Keratinocyte (primary cell): ENCODE measurements around the gene SVOPL. TPM values are rescaled to one million over a fixed set of nuclear protein-coding genes. Genes with fewer than 3 reads are reported as not detected.

Source experiments
- DNase-seq: peaks from one replicate; pipeline ENCODE4 v3.0.0-alpha.2; 2011; ENCODE audit warnings: low read depth, missing footprints, low spot score
- FAIRE-seq: peaks from 2 replicates; lab custom pipeline; 2011; peaks lifted over from hg19 to GRCh38; lab: Jason Lieb, UNC
- H2AFZ ChIP-seq: 2 replicates; pipeline ENCODE4 v1.6.0; 2012; ENCODE audit warnings: low read length, control low read depth, inconsistent platforms; ENCODE audit not compliant: control insufficient read depth
- H3K27ac ChIP-seq: 2 replicates; pipeline ENCODE4 v1.5.1; 2011; ENCODE audit warnings: low read length; ENCODE audit not compliant: control insufficient read depth, insufficient read depth
- H3K27me3 ChIP-seq: 3 replicates; pipeline ENCODE4 v1.6.0; 2011; ENCODE audit warnings: low read length; ENCODE audit not compliant: control insufficient read depth, insufficient read depth; ENCODE audit errors: extremely low read depth
- H3K36me3 ChIP-seq, 2 experiments: 2 replicates in 1 of 2; 3 replicates in 1 of 2; pipeline ENCODE4 v1.5.1; 2011; ENCODE audit warnings: low read length in 2 of 2, mild to moderate bottlenecking in 1 of 2; ENCODE audit not compliant: control insufficient read depth in 2 of 2, insufficient read depth in 2 of 2; ENCODE audit errors: extremely low read depth in 1 of 2
- H3K4me1 ChIP-seq: 3 replicates; pipeline ENCODE4 v1.5.1; 2011; ENCODE audit warnings: low read length; ENCODE audit not compliant: control insufficient read depth, insufficient read depth; ENCODE audit errors: extremely low read depth
- H3K4me2 ChIP-seq: 3 replicates; pipeline ENCODE4 v1.6.0; 2011; ENCODE audit warnings: low read depth, low read length; ENCODE audit not compliant: control insufficient read depth, insufficient read depth; ENCODE audit errors: extremely low read depth
- H3K4me3 ChIP-seq, 3 experiments: fragments of 200-600 bp in 1 of 3; sonication (generic) in 1 of 3; 2 replicates in 2 of 3; 3 replicates in 1 of 3; pipeline ENCODE4 v1.5.1; 2011 to 2016; ENCODE audit warnings: low read length in 3 of 3, mild to moderate bottlenecking in 3 of 3, control low read depth in 2 of 3, inconsistent platforms in 1 of 3, low read depth in 1 of 3, mixed read lengths in 1 of 3, mixed run types in 1 of 3, moderate library complexity in 1 of 3; ENCODE audit not compliant: control insufficient read depth in 2 of 3, insufficient read depth in 2 of 3; ENCODE audit errors: extremely low read depth in 1 of 3
- H3K79me2 ChIP-seq: 2 replicates; pipeline ENCODE4 v1.6.0; 2012; ENCODE audit warnings: low read length; ENCODE audit not compliant: control insufficient read depth, insufficient read depth
- H3K9ac ChIP-seq: 3 replicates; pipeline ENCODE4 v1.6.0; 2011; ENCODE audit warnings: low read length; ENCODE audit not compliant: control insufficient read depth, insufficient read depth; ENCODE audit errors: extremely low read depth
- H3K9me1 ChIP-seq: 3 replicates; pipeline ENCODE4 v1.6.0; 2011; ENCODE audit warnings: low read length; ENCODE audit not compliant: control insufficient read depth, insufficient read depth; ENCODE audit errors: extremely low read depth
- H3K9me3 ChIP-seq: 2 replicates; pipeline ENCODE4 v1.5.1; 2012; ENCODE audit warnings: low read depth, low read length; ENCODE audit not compliant: control insufficient read depth
- H4K20me1 ChIP-seq: 3 replicates; pipeline ENCODE4 v1.6.0; 2011; ENCODE audit warnings: low read length; ENCODE audit not compliant: control insufficient read depth, insufficient read depth; ENCODE audit errors: extremely low read depth
- CTCF ChIP-seq, 3 experiments: IDR thresholded peaks in 1 of 3; conservative IDR thresholded peaks in 1 of 3; optimal IDR thresholded peaks in 1 of 3; 2 replicates in 2 of 3; 3 replicates in 1 of 3; pipeline versions ENCODE3 to v1.5.1; 2011; ENCODE audit warnings: low read length in 3 of 3, mild to moderate bottlenecking in 3 of 3, moderate library complexity in 2 of 3, control low read depth in 1 of 3, inconsistent platforms in 1 of 3; ENCODE audit not compliant: insufficient read depth in 2 of 3; ENCODE audit errors: extremely low read depth in 1 of 3
- EZH2 ChIP-seq: IDR thresholded peaks from one replicate; pipeline ENCODE4 v1.6.1; 2012; ENCODE audit warnings: inconsistent platforms, mild to moderate bottlenecking, low read length, moderate library complexity
- dilution Hi-C: fragments of 300-500 bp; cut with MboI; formaldehyde crosslinking; loops from one replicate; pipeline ENCODE4 v1.7.0; 2020; ENCODE audit warnings: low sequenced_read_pairs; ENCODE audit not compliant: extremely low pct_ligation_motif_present
- polyA plus RNA-seq, 5 experiments: library from polyadenylated mRNA; depleted of rRNA in 3 of 5; stranded (reverse) in 3 of 5; stranded (forward) in 1 of 5; unstranded in 1 of 5; fragments of >200 nt; gene quantifications; 1 replicate in 1 of 5; 2 replicates in 3 of 5; 3 replicates in 1 of 5; pipeline versions ENCODE4 v1.2.1 to v1.2.3, GENCODE V29; 2011 to 2012; ENCODE audit warnings: missing spikeins in 2 of 5, low read depth in 1 of 5, low replicate concordance in 1 of 5

The SVOPL gene
- polyA plus RNA-seq, 1 donor (not counting 4 experiments of a cell fraction or from before 2014, with no cell fraction given), result not detected

- no peak overlapping the region for H3K4me2 ChIP-seq
- H3K27me3 ChIP-seq, result no peaks in the 10 kb centered on the region
- H3K4me1 ChIP-seq, result no peaks in the 10 kb centered on the region
- no peak for FAIRE-seq
- no peaks in the 10 kb centered on the region for H3K9me1 ChIP-seq
- H3K9ac ChIP-seq, result no peak overlapping the region
- H4K20me1 ChIP-seq, result no peaks in the 10 kb centered on the region
- H2AFZ ChIP-seq, result no peak overlapping the region
- no peaks in the 10 kb centered on the region for H3K79me2 ChIP-seq
- no peak overlapping the region for H3K4me3 ChIP-seq
- TF ChIP-seq EZH2 (no peak), CTCF (optimal IDR thresholded peaks at IDR 0.05 in 1 of 3, IDR thresholded peaks at IDR 0.05 in 1 of 3, conservative IDR thresholded peaks at IDR 0.05 in 1 of 3; ENCODE audit: extremely low read depth in 1 of 3, insufficient read depth in 2 of 3, low read length in 3 of 3) (no peak)
- no peak for DNase-seq
- H3K9me3 ChIP-seq, result no peaks in the 10 kb centered on the region
- H3K27ac ChIP-seq, result no peak overlapping the region
- dilution Hi-C loops, result no loop called here
- H3K36me3 ChIP-seq, result no peaks in the 10 kb centered on the region
Observed at GRCh38 chr7:138695106-138695505, 6.1 kb downstream of the SVOPL start.

- Histone ChIP-seq H3K27ac (no peak overlapping the region), H3K9me3 (no peaks in the 10 kb centered on the region), H3K4me1 (no peaks in the 10 kb centered on the region), H3K9ac (no peak overlapping the region), H3K9me1 (no peaks in the 10 kb centered on the region), H2AFZ (no peak overlapping the region), H3K79me2 (no peaks in the 10 kb centered on the region), H4K20me1 (no peaks in the 10 kb centered on the region), H3K4me3 (no peak overlapping the region), H3K4me2 (no peak overlapping the region), H3K27me3 (no peaks in the 10 kb centered on the region), H3K36me3 (no peaks in the 10 kb centered on the region)
- TF ChIP-seq EZH2 (no peak), CTCF (optimal IDR thresholded peaks at IDR 0.05 in 1 of 3, IDR thresholded peaks at IDR 0.05 in 1 of 3, conservative IDR thresholded peaks at IDR 0.05 in 1 of 3; ENCODE audit: extremely low read depth in 1 of 3, insufficient read depth in 2 of 3, low read length in 3 of 3) (no peak)
- dilution Hi-C loops, result no loop called here
- DNase-seq, result no peak
- FAIRE-seq, result no peak
Observed at GRCh38 chr7:138691178-138691577, 10.0 kb downstream of the SVOPL start.
